ENCODE data around the gene NHERF1.

DNA sequence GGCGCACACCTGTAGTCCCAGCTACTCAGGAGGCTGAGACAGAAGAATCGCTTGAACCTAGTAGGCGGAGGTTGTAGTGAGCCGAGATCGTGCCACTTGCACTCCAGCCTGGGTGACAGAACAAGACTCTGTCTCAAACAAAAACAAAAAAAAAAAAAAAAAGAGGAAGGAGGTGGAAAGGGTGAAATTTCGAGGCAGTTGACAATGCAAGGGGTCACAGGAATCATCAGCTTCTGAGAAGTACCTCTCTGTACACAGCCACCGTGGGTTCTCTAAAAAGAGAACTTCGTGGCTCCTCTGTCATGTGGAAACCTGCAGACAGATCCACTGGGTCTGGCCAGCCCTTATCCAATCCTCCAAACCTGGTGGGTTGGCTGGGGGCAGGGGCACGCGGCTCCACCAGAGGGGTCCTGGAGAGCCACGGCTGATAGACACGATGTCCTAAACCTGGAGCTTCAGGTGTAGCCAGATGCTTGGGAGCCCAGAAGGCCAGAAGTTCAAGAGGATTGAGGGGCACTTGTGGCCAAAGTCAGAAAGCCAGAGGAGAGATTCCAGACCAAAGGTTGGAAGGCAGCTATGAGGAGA, 35.2 kb upstream of the NHERF1 start:
- TF ChIP-seq FOXJ3 (CRISPR knock-in tag; IDR thresholded peaks at IDR 0.05) (no peak), JUND (IDR thresholded peaks at IDR 0.05) (no peak), POLR2AphosphoS5 (IDR thresholded peaks at IDR 0.05; ENCODE audit: low read depth, low read length) (no peak), CTCF (IDR thresholded peaks at IDR 0.05) (no peak), RCOR1 (IDR thresholded peaks at IDR 0.05; ENCODE audit: low read length) (no peak), EZH2phosphoT487 (IDR thresholded peaks at IDR 0.05; ENCODE audit: borderline replicate concordance, low read depth) (no peak), RAD21 (IDR thresholded peaks at IDR 0.05; ENCODE audit: low read length) (no peak), RFX5 (IDR thresholded peaks at IDR 0.05; ENCODE audit: low read length) (no peak)
- TF ChIP-seq, protein P1, sequence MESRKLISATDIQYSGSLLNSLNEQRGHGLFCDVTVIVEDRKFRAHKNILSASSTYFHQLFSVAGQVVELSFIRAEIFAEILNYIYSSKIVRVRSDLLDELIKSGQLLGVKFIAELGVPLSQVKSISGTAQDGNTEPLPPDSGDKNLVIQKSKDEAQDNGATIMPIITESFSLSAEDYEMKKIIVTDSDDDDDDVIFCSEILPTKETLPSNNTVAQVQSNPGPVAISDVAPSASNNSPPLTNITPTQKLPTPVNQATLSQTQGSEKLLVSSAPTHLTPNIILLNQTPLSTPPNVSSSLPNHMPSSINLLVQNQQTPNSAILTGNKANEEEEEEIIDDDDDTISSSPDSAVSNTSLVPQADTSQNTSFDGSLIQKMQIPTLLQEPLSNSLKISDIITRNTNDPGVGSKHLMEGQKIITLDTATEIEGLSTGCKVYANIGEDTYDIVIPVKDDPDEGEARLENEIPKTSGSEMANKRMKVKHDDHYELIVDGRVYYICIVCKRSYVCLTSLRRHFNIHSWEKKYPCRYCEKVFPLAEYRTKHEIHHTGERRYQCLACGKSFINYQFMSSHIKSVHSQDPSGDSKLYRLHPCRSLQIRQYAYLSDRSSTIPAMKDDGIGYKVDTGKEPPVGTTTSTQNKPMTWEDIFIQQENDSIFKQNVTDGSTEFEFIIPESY (IDR thresholded peaks at IDR 0.05; ENCODE audit: borderline replicate concordance, low read depth) = no peak

All from SK-N-SH (cell line).